GM21723 (cell line): ENCODE results near the gene SLC25A29.

ENCODE experiments used
- ATAC-seq: cut with Tn5 transposase; IDR thresholded peaks from one replicate; pipeline ENCODE4 v1.9.1; 2021; ENCODE audit warnings: mild to moderate bottlenecking, moderate library complexity; ENCODE audit not compliant: unreplicated experiment

The SLC25A29 gene

GRCh38 chr14:100332071-100332639 lies 25.9 kb upstream of the SLC25A29 start:
- no peak for ATAC-seq

DNA sequence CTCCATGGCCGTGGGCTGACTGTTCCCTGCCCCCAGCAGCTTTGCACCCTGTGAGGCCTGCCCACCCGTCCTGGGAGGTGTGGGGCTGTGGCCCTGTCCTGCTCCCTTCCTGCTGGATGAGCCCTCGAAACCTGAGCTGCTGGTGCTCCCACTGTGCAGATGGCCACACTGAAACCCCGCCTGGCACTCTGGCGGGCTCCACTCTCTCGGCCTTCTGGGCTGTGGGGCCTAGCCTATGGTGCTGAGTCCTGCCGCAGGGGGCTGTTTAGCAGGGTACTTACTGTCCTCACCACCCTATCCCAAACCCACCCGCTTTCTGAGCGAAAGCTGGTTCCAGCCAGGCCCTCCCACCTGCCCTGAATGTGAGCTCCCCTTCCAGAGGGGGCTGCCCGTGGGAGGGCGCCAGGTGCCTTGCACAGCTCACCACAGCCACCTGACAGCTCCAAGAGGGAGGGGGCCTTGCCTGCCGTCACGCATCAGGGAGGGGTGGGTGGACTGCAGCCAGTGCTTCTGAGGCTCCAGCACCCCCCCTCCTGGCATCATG lies 24.2 kb upstream of the SLC25A29 start:
- ATAC-seq: no peak

DNA sequence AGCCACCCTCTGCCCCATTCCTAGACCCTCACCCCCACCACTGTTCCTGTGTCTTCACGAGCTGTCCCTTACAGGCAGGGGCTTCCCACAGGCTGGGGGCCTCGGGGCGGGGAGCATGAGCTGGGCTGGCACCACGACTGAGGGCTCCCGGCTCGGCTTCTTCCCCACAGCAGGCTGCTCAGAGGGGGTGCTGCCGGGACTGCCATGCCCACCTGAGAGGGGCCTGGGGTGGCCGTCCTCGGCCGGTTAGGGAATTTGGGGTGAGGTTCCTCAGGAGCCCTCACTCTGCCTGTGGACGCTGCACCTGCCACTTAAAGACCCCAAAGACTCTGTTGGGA lies 23.7 kb upstream of the SLC25A29 start:
- no peak for ATAC-seq

GRCh38 chr14:100329233-100330006 lies 23.2 kb upstream of the SLC25A29 start:
- ATAC-seq: no peak

DNA sequence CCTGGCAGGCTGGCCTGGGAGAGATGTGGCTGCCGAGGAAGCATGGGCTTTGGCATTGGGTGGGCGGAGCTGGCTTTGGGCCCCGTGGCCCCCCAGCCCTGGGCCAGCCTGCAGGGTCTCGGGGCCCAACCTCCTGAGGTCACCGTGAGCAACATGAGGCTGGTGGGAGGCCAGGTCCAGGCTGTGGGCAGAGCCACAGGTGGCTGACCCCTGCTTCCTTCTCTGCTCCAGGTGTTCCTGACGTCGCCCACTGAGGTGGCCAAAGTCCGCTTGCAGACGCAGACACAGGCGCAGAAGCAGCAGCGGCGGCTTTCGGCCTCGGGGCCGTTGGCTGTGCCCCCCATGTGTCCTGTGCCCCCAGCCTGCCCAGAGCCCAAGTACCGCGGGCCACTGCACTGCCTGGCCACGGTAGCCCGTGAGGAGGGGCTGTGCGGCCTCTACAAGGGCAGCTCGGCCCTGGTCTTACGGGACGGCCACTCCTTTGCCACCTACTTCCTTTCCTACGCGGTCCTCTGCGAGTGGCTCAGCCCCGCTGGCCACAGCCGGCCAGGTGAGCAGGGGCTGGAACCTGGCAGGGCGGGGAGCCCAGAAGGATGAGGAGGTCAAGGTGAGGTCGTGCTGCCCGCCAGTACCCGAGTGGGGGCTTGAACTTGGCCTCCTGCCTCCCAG lies 22.4 kb upstream of the SLC25A29 start:
- no peak for ATAC-seq

- ATAC-seq: no peak
These were observed 20.9 kb upstream of the SLC25A29 start for GRCh38 chr14:100327128-100327527.

DNA sequence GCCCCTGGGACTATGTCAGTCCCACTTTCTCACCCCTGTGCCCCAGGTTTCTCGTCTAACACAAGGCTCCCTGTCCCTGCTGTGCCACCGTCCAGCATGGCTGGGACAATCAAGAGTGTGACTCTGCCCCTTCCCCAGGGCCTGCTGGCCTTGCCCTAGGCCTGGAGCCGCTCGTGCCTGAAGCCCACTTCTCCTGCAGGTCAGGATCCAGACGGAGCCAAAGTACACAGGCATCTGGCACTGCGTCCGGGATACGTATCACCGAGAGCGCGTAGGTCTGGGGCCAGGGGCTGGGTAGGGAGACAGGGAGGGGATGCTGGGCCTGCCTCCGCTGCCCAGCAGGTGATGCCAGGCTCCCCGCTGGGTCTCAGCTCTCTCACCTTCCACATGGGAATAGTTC lies 19.7 kb upstream of the SLC25A29 start:
- no peak for ATAC-seq

DNA sequence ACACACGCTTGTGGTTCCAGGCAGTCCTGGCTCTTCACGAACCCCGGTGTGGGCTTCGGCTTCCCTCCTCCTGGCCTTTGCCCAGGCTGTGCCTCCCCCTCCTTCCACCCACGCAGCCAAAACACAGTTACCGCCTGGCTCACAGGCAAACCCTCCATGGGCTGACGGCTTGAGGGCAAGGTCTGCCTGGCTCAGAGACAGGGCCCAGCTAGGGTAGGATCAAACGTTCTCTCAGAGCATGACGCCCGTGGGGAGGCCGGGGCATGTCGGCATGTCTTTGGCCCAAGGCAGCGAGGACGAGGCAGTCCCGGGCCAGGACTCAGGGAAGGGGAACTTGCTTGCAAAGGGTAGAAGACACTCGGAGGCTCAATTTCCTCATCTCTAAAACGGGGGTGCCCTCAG lies 19.0 kb upstream of the SLC25A29 start:
- no peak for ATAC-seq

DNA sequence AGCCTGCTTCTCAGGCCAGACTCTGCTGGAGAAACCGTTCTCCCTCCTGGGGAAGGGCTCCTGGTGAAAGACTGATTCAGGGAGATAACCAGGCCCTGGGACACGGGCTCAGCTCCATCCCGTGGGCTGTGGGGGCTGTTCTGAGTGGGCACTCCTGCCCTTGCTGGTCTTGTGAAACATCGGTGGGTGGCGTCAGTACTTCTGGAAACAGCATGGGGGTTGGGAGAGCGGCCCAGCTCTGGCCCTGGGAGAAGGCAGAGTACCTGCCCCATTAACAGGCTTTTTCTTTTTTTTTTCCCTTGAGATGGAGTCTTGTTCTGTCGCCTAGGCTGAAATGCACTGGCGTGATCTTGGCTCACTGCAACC lies 17.7 kb upstream of the SLC25A29 start:
- no peak for ATAC-seq

GRCh38 chr14:100323121-100323941 lies 17.1 kb upstream of the SLC25A29 start, which contains the start of gene SLC25A47:
SLC25A47 (plus strand) TSS chr14:100323339; CDS start chr14:100323415, 76 bp downstream.
- no peak for ATAC-seq

GRCh38 chr14:100322138-100322957 lies 16.1 kb upstream of the SLC25A29 start:
- ATAC-seq: no peak

DNA sequence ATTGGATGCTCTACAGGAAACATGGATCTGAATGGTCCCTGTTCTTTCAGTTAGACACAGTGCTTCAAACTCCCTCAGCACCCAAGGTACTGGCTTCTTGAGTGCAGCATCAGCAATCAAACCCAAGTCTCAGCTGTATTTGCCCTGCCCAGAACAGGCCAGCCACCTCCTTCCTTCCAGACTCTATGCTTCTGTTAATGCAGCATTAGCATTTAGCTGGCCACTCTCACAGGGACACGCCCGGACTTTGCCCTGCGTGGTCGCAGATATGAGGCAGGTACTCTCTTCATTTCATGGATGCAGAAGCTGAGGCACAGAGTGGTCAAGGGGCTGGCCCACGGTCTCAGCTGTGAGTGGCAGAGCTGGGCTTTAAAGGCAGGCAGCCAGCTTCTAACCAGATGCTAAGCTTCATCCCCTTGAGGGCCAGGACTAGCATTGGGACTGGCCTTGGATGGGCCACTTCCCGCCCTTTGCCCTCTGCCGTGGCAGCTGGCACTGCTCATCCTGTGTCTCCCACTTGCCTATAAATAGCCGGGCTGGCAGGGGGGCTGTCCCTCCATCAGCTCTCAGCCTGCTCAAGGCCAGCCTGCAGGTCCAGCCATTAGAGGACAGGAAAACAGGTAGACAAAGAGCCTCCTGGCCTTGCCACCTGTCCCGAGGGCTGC lies 15.4 kb upstream of the SLC25A29 start:
- no peak for ATAC-seq

DNA sequence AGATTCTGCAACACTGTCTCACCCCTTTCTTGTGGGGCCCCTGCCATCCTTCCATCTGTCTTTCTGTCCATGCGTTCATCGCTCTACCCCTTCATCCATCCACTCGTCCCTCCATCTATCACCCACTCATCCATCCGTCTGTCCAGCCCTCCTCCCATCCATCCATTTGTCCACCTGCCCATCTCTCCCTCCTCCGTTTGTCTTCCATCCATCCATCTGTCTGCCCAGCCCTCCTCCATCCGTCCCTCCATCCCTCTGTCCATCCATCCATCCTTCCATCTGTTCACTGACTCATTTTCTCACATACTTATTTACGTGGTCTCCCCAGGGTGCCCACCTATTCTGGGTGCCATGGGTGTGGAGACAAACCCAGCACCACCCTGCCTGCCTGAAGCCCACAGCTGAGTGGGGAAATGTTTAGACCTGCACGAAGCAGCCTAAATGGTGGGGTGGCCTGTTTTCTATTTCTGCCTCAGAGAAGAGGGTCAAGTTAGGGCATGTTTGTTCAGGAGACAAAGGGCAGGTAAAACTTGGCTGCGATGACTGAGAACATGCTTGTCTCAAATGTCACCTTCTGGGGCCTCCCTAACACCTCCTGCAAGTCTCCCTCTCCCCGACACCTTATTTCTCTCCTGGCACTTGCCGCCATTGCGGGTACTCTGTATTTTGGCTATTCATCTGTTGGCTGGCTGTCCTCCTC lies 14.1 kb upstream of the SLC25A29 start:
- no peak for ATAC-seq

- peak; percentile 85 for ATAC-seq
These were observed 11.9 kb upstream of the SLC25A29 start for GRCh38 chr14:100317912-100318808.

DNA sequence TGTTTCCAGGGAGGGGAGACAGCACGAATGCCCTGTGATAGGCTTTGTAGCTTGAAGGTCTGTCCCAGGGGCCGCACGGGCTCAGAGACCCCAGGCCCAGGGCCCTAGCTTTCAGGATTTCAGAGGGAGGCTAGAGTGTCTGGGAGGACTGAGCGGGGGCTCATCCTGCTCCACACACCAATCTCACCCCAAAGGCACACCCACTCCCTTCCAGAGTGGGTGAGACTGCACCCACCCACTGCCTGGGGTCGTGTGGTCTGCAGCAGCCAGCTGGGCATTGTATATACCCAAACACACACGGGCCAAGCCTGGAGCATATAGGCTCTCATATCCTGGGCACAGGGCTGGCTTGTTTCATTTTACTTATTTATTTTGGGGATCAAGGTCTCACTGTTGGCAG lies 11.1 kb upstream of the SLC25A29 start:
- no peak for ATAC-seq

- ATAC-seq: no peak
These were observed 8.5 kb upstream of the SLC25A29 start for GRCh38 chr14:100314724-100315123.

DNA sequence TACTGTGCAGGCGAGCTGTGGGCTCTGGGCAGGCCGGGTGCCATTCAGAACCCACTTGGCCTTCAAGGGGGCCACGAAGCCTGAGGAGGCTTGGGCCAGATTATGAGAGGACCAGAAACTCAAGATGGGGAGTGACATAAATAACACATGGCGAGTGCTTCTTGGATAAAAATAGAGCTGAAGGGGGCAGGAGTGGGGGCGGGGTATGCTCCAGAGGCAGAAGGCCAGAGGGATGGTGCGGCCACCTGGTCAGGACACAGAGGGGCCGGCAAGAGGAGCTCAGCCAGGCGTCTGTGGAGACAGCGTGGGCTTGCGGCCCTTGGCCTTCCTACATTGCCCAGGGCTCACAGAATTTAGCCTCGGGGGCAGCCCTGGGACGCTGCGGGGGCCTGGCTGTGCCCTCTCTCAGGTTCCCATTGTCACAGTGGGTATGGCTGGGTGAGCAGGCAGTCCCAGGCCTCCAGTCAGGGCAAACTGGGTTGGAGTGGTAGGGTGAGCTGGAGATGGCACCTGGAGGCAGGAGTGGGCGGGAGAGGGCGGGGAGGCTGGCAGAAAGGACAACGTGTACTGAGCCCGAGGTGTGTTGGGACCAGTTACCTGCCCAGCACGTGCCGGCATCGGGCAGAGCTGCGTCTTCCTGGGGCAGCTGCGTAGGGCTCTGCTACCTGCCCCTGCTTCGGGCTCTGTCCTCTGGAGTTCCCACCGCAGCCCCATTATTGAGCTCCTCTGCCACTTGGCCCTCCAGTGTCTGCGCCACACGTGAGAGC lies 7.4 kb upstream of the SLC25A29 start:
- no peak for ATAC-seq
